Measurements from ENCODE around the gene SIGLEC6.

SIGLEC6 gene

DNA sequence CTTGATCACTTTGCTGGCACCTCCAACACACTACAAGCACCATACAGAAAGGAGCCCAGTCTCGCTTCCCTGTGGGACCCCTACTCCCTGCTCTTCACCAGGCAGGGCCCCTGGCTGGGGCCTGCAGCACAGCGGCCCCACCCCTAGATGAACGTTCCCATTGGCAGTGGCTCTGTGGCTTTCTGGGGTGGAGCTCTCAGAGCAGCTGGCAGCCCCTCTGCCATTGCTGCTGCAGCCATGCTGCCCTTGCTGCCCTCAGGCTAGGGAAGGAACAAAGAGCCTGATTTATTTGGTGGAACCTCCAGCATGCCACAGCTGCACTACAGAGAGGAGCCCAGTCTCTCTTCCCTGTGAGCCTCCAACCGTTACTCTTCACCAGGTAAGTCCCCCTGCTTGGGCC is 5.8 kb downstream of the SIGLEC6 start:
- no peak for TF ChIP-seq FOXP2 (optimal IDR thresholded peaks at IDR 0.05; ENCODE audit: control extremely low read depth, extremely low read length, insufficient read depth)
- no peak for TF ChIP-seq EZH2 (IDR thresholded peaks at IDR 0.05)
- Histone ChIP-seq H3K9ac (ENCODE audit: insufficient read length) (no peak overlapping the region), H3K36me3 (ENCODE audit: insufficient read depth, low read length) (no peaks in the 10 kb centered on the region), H3K4me3 (no peak overlapping the region), H3K9me3 (ENCODE audit: low read depth, low read length) (no peaks in the 10 kb centered on the region), H3K27ac (no peak overlapping the region)
- DNase-seq (ENCODE audit: low read depth, low spot score), result no peak

DNA sequence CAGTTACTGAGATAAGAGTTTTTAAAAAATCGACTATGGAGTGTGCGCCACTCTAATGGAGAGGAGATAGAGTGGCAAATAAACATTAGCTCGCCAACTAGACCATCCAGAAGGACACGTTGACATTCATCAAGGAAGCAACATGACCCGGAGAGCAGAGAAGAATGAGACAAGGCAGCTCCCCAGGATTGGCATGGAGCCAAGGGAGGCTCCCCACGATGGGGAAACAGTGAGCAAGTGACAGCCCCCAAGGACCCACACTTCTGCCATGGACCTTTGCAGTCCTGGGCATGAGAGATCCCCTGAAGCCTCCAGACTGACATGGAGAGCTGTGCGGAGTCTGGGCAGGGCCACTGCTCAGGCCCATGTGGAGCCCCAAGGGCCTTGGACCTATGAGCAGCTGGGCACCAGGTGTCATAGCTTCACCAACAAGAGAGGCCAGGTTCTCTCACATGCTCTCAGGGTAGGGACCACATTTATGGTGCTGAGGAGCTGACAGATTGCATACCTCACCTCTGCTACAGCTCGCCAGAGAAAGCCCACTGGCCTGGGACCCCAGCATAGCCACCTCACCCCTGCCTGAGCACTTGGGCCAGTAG is 6.7 kb downstream of the SIGLEC6 start:
- TF ChIP-seq FOXP2 (optimal IDR thresholded peaks at IDR 0.05; ENCODE audit: control extremely low read depth, extremely low read length, insufficient read depth), result no peak
- no peak for TF ChIP-seq EZH2 (IDR thresholded peaks at IDR 0.05)
- TF ChIP-seq POLR2AphosphoS5 (IDR thresholded peaks at IDR 0.05; ENCODE audit: borderline replicate concordance, low read depth, low read length), result no peak
- Histone ChIP-seq H3K36me3 (ENCODE audit: insufficient read depth, low read length) (no peaks in the 10 kb centered on the region), H3K9ac (ENCODE audit: insufficient read length) (no peak overlapping the region), H3K27ac (no peak overlapping the region), H3K9me3 (ENCODE audit: low read depth, low read length) (no peaks in the 10 kb centered on the region), H3K4me3 (no peak overlapping the region)
- no peak for DNase-seq (ENCODE audit: low read depth, low spot score)

DNA sequence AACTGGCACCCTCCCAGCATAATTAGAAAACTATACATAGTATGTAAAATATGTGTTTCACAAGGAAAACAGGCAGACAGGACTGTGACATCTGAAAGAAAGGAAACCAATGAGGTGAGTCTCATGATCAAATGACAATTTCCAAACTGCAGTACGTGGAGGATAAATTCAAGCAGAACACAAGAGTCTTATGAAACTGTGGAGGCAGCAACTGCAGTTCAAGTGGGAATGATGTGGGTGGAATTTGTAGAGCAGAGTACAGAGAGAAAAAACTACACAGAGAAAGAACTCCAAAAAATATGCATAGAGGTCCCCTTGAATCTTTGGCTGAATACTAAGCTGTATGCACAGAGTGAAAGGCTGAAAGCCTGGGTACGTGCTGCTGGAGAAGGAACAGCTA is 9.7 kb downstream of the SIGLEC6 start:
- Histone ChIP-seq H3K36me3 (ENCODE audit: insufficient read depth, low read length) (no peaks in the 10 kb centered on the region), H3K4me3 (no peak overlapping the region), H3K27ac (no peak overlapping the region), H3K9ac (ENCODE audit: insufficient read length) (no peak overlapping the region), H3K9me3 (ENCODE audit: low read depth, low read length) (no peaks in the 10 kb centered on the region)
- no peak for TF ChIP-seq EZH2 (IDR thresholded peaks at IDR 0.05)
- TF ChIP-seq POLR2AphosphoS5 (IDR thresholded peaks at IDR 0.05; ENCODE audit: borderline replicate concordance, low read depth, low read length), result no peak
- no peak for TF ChIP-seq FOXP2 (optimal IDR thresholded peaks at IDR 0.05; ENCODE audit: control extremely low read depth, extremely low read length, insufficient read depth)
- DNase-seq (ENCODE audit: low read depth, low spot score), result no peak

DNA sequence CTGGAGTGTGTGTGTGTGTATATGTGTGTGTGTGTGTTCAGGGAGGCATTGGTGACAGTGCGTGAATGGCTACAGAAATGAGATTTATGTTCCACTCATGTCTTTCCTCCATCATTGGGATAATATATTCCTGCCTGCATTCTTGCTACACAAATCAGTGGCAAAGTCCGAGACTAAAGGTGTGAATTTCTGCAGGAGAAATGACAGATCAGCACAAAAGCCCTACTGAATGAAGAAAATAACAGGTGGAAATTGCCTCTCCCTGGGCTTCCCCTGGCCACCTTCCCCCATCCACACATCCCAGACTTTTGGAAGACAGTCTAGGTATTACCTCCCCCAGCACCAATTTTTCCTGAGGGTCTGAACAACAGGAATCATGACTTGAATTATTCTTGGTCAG is 10.1 kb downstream of the SIGLEC6 start:
- TF ChIP-seq FOXP2 (optimal IDR thresholded peaks at IDR 0.05; ENCODE audit: control extremely low read depth, extremely low read length, insufficient read depth) (no peak), EZH2 (IDR thresholded peaks at IDR 0.05) (no peak), POLR2AphosphoS5 (IDR thresholded peaks at IDR 0.05; ENCODE audit: borderline replicate concordance, low read depth, low read length) (no peak)
- Histone ChIP-seq H3K9ac (ENCODE audit: insufficient read length) (no peak overlapping the region), H3K36me3 (ENCODE audit: insufficient read depth, low read length) (no peaks in the 10 kb centered on the region), H3K4me3 (no peak overlapping the region), H3K9me3 (ENCODE audit: low read depth, low read length) (no peaks in the 10 kb centered on the region), H3K27ac (no peak overlapping the region)
- no peak for DNase-seq (ENCODE audit: low read depth, low spot score)

DNA sequence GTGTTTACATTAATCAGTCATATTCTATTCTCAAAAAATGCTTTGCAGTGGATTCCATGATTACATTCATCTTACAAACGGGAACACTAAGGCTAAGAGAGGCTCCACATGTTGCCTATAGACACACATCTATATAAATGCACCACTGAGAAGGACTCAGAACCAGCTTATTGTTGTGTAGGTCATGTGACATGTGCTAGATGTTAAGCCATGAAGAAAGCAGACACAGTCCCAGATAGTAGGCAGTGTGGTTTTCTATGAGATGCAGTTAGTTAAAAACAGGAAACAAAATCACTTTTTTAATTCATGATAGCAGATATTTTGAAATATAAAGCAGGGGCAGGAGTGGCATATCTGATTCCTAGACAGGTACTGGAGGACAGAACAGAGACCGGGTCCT is 10.7 kb downstream of the SIGLEC6 start:
- H3K36me3 ChIP-seq (ENCODE audit: insufficient read depth, low read length), result no peaks in the 10 kb centered on the region
- H3K4me3 ChIP-seq, result no peak overlapping the region
- DNase-seq (ENCODE audit: low read depth, low spot score), result no peak
- TF ChIP-seq POLR2AphosphoS5 (IDR thresholded peaks at IDR 0.05; ENCODE audit: borderline replicate concordance, low read depth, low read length) (no peak), FOXP2 (optimal IDR thresholded peaks at IDR 0.05; ENCODE audit: control extremely low read depth, extremely low read length, insufficient read depth) (no peak), EZH2 (IDR thresholded peaks at IDR 0.05) (no peak)
- H3K27ac ChIP-seq, result no peak overlapping the region
- H3K9me3 ChIP-seq (ENCODE audit: low read depth, low read length), result no peaks in the 10 kb centered on the region
- no peak overlapping the region for H3K9ac ChIP-seq (ENCODE audit: insufficient read length)

DNA sequence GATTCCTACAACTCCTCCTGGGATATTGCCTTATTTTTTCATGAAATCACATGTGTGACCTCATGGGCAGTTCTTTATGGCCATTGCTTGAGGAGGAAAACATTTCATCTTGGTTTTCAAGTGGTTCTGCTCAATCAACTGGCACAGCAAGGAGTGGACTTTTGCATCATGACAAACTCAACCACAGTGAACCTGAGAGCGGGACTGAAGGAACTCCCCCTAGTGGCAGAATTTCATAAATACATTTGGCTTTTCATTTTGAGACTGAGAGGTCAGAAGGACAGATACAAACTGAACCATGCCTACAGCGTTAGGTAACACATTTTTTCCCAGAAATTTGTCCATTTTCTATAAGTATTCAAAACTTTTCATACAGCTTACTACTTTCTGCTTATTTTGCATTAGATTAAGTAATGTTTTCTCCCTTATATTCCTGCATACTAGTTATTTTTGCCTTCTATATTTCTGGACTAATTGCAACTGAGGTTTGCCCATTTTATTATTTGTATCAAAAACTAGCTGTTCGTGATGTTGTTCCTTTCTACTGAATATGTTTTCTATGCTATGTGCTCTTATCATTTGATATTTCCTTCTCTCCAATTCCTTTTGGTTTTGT is 16.5 kb downstream of the SIGLEC6 start:
- TF ChIP-seq EZH2 (IDR thresholded peaks at IDR 0.05) (no peak), POLR2AphosphoS5 (IDR thresholded peaks at IDR 0.05; ENCODE audit: borderline replicate concordance, low read depth, low read length) (no peak)
- H3K9ac ChIP-seq (ENCODE audit: insufficient read length), result no peak overlapping the region
- no peak overlapping the region for H3K4me3 ChIP-seq
- no peaks in the 10 kb centered on the region for H3K36me3 ChIP-seq (ENCODE audit: insufficient read depth, low read length)
- no peaks in the 10 kb centered on the region for H3K9me3 ChIP-seq (ENCODE audit: low read depth, low read length)
- no peak for DNase-seq (ENCODE audit: low read depth, low spot score)
- H3K27ac ChIP-seq, result no peak overlapping the region

DNA sequence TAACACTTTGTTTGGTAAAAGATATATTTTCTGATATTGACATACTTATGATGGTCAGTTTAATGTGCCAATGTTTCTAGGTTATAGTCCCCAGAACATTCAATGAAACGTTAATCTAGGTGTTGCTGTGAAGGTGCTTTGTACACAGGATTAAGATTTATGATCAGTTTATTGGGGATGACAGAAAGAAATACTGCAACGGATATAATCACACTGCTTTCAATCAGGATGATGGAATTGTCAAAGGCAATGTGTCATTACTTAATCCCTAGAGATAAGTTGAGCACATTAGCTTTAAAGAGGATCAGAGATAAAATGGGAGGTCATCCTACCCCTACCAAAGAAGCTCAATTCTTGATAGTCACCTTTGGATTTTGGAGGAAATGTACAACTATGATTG is 17.5 kb downstream of the SIGLEC6 start:
- H3K9me3 ChIP-seq (ENCODE audit: low read depth, low read length), result no peaks in the 10 kb centered on the region
- no peak for TF ChIP-seq FOXP2 (optimal IDR thresholded peaks at IDR 0.05; ENCODE audit: control extremely low read depth, extremely low read length, insufficient read depth)
- TF ChIP-seq EZH2 (IDR thresholded peaks at IDR 0.05), result no peak
- no peak for TF ChIP-seq POLR2AphosphoS5 (IDR thresholded peaks at IDR 0.05; ENCODE audit: borderline replicate concordance, low read depth, low read length)
- H3K4me3 ChIP-seq, result no peak overlapping the region
- H3K27ac ChIP-seq, result no peak overlapping the region
- no peak for DNase-seq (ENCODE audit: low read depth, low spot score)
- H3K9ac ChIP-seq (ENCODE audit: insufficient read length), result no peak overlapping the region
- H3K36me3 ChIP-seq (ENCODE audit: insufficient read depth, low read length), result no peaks in the 10 kb centered on the region

DNA sequence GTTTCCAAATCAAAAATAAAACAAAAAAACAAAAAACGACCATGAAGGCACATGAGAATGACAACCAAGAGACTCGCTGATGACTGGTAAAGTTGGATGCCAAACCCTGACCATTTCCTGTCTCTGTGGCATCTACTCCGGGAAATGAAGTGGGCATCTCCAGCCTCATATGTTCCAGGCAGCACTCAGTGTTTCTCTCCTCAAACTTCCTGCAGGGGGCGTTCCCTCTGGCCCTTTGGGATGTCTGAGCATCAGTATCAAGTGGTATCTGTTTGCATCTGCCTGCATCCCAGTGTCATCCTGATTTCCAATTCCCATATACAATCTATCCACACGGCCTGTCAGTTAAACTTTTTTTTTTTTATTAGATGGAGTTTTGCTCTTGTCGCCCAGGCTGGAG is 20.1 kb downstream of the SIGLEC6 start:
- DNase-seq (ENCODE audit: low read depth, low spot score), result no peak
- TF ChIP-seq POLR2AphosphoS5 (IDR thresholded peaks at IDR 0.05; ENCODE audit: borderline replicate concordance, low read depth, low read length) (no peak), EZH2 (IDR thresholded peaks at IDR 0.05) (no peak), FOXP2 (optimal IDR thresholded peaks at IDR 0.05; ENCODE audit: control extremely low read depth, extremely low read length, insufficient read depth) (no peak)
- H3K27ac ChIP-seq, result no peak overlapping the region

More for the DNA sequence above, 20.1 kb downstream of the SIGLEC6 start:
- no peak overlapping the region for H3K4me3 ChIP-seq
- no peaks in the 10 kb centered on the region for H3K9me3 ChIP-seq (ENCODE audit: low read depth, low read length)
- H3K9ac ChIP-seq (ENCODE audit: insufficient read length), result no peak overlapping the region
- no peaks in the 10 kb centered on the region for H3K36me3 ChIP-seq (ENCODE audit: insufficient read depth, low read length)

Data from SK-N-MC (cell line).